T-helper 1 cell treated with Interleukin-12 subunit alpha and Interleukin-12 subunit beta and Interleukin-4 antibody, amounts not matched to agents 30 ng/mL and 1 ng/mL, for 36 hours (primary cell): ENCODE data around the gene MAP3K6. TPM values are rescaled to one million over a fixed set of nuclear protein-coding genes. Genes with fewer than 3 reads are reported as not detected.

Source experiments
- intact Hi-C: fragments of 100-400 bp; cut with micrococcal nuclease; formaldehyde crosslinking; loops from one replicate; pipeline ENCODE4 v1.15.1; 2024
- total RNA-seq: library from RNA; stranded (reverse); gene quantifications from 2 replicates; pipeline ENCODE4 v1.2.3, GENCODE V29; 2022

Gene MAP3K6
- total RNA-seq, 1 donor from 2014 or later, result 15.5 TPM

- intact Hi-C loops, result no loop called here
Measured at GRCh38 chr1:27307874-27308598, 58.7 kb downstream of the MAP3K6 start.

- intact Hi-C loops, result no loop called here
Measured at GRCh38 chr1:27306892-27307761, 59.6 kb downstream of the MAP3K6 start.

GRCh38 chr1:27306071-27306470 lies 60.7 kb downstream of the MAP3K6 start:
- intact Hi-C loops, result no loop called here

Other genes starting within 250 kb of the MAP3K6 start
- gene SLC9A1, start 211.8 kb downstream of the MAP3K6 start, total RNA-seq, result 28.0 and 30.0 TPM in 2 replicates
- 31.6 and 33.2 TPM in 2 replicates for gene WDTC1, start 132.3 kb downstream of the MAP3K6 start, total RNA-seq
- 43.4 and 44.7 TPM in 2 replicates for gene TMEM222, start 44.8 kb downstream of the MAP3K6 start, total RNA-seq
- gene SYTL1, start 24.9 kb downstream of the MAP3K6 start, total RNA-seq, result 104 and 105 TPM in 2 replicates
- not detected in 2 replicates for gene FCN3, start 7.9 kb upstream of the MAP3K6 start, total RNA-seq
- not detected in 2 replicates for gene CD164L2, start 16.4 kb upstream of the MAP3K6 start, total RNA-seq
- 0.32 and 0.56 TPM in 2 replicates for gene GPR3, start 25.7 kb upstream of the MAP3K6 start, total RNA-seq
- gene WASF2, start 123.2 kb upstream of the MAP3K6 start, total RNA-seq, result 124 and 127 TPM in 2 replicates
- 37.3 and 37.7 TPM in 2 replicates for gene AHDC1, start 237.2 kb upstream of the MAP3K6 start, total RNA-seq